Panc1 (cell line): ENCODE data around the gene GCNT4. TPM values are rescaled to one million over a fixed set of nuclear protein-coding genes. Genes with fewer than 3 reads are reported as not detected.

Experiments
- ATAC-seq: fragments of 200-7000 bp; cut with Tn5 transposase; 2 replicates; pipeline ENCODE4 v1.9.1; 2020; ENCODE audit warnings: mild to moderate bottlenecking, moderate library complexity
- BruUV-seq: library from RNA; stranded (reverse); fragments of 400-500 nt; replicated peaks from 2 replicates; lab custom pipeline; 2021; lab: Mats Ljungman, UMichigan
- CTCF ChIA-PET: fragments of 300-600 bp; sonication (Branson Sonifier 250); formaldehyde crosslinking; loops from one replicate; lab custom pipeline; 2022; ENCODE audit warnings: antibody characterized with exemption; lab: Charles Lee
- POLR2A ChIA-PET: fragments of 300-600 bp; sonication (Branson Sonifier 250); formaldehyde crosslinking; loops from one replicate; lab custom pipeline; 2022; ENCODE audit warnings: antibody characterized with exemption; lab: Charles Lee
- DNase-seq: peaks from one replicate; pipeline ENCODE4 v3.0.0-alpha.2; 2010; ENCODE audit warnings: low read depth, low spot score
- H3K27ac ChIP-seq: 2 replicates; pipeline ENCODE4 v1.5.1; 2011; ENCODE audit warnings: mild to moderate bottlenecking, low read length, inconsistent platforms
- H3K27me3 ChIP-seq: fragments of 200-500 bp; sonication (Bioruptor generic); 2 replicates; pipeline ENCODE4 v1.6.0; 2014; ENCODE audit warnings: low read length, inconsistent platforms; ENCODE audit not compliant: control insufficient read depth, insufficient read depth
- H3K36me3 ChIP-seq: fragments of 200-500 bp; sonication (Bioruptor generic); 2 replicates; pipeline ENCODE4 v1.5.1; 2014; ENCODE audit warnings: inconsistent platforms, mild to moderate bottlenecking, low read length, moderate library complexity; ENCODE audit not compliant: control insufficient read depth, insufficient read depth
- H3K4me1 ChIP-seq: 2 replicates; pipeline ENCODE4 v1.5.1; 2011; ENCODE audit warnings: inconsistent platforms, mild to moderate bottlenecking, low read length, moderate library complexity; ENCODE audit not compliant: control insufficient read depth, insufficient read depth
- H3K4me3 ChIP-seq, 2 experiments: 2 replicates each; pipeline ENCODE4 v1.5.1; 2011 to 2012; ENCODE audit warnings: low read depth in 2 of 2, low read length in 2 of 2, mild to moderate bottlenecking in 2 of 2, inconsistent platforms in 1 of 2, moderate library complexity in 1 of 2
- H3K9me3 ChIP-seq: fragments of 200-500 bp; sonication (Bioruptor generic); 2 replicates; pipeline ENCODE4 v1.5.1; 2014; ENCODE audit warnings: low read depth, mild to moderate bottlenecking, inconsistent platforms, low read length, moderate library complexity; ENCODE audit not compliant: control insufficient read depth, insufficient read depth
- POLR2AphosphoS5 ChIP-seq: IDR thresholded peaks from 2 replicates; pipeline ENCODE4 v1.6.1; 2012; ENCODE audit warnings: mild to moderate bottlenecking, low read depth, low read length, moderate library complexity
- REST ChIP-seq, 2 experiments: IDR thresholded peaks; 2 replicates each; pipeline ENCODE4 v1.6.1; 2011 to 2012; ENCODE audit warnings: low read depth in 2 of 2, control low read depth in 1 of 2, low read length in 1 of 2, mild to moderate bottlenecking in 1 of 2, moderate library complexity in 1 of 2; ENCODE audit not compliant: insufficient read depth in 1 of 2
- SIN3A ChIP-seq: IDR thresholded peaks from 2 replicates; pipeline ENCODE4 v1.6.1; 2012; ENCODE audit warnings: low read depth, mild to moderate bottlenecking, low read length, moderate library complexity, borderline replicate concordance; ENCODE audit not compliant: insufficient read depth
- TCF7L2 ChIP-seq: IDR thresholded peaks from 2 replicates; pipeline ENCODE4 v1.6.1; 2011; ENCODE audit warnings: mild to moderate bottlenecking, low read depth, low read length, inconsistent platforms
- in situ Hi-C: cut with HindIII; loops from 2 replicates; pipeline ENCODE4 v1.10.0; 2016; ENCODE audit warnings: low sequenced_read_pairs, low pct_unique_long_range_greater_than_20kb
- intact Hi-C: fragments of 100-400 bp; cut with micrococcal nuclease; formaldehyde crosslinking; loops from one replicate; pipeline ENCODE4 v1.10.0; 2022; ENCODE audit not compliant: unreplicated experiment
- total RNA-seq: library from RNA; stranded (reverse); gene quantifications from one replicate; pipeline ENCODE4 v1.2.1, GENCODE V29; 2021; ENCODE audit not compliant: unreplicated experiment
- TF ChIP-seq, protein P1 (sequence below): fragments of 450-650 bp; IDR thresholded peaks from 2 replicates; pipeline ENCODE4 v1.5.1; 2017; ENCODE audit warnings: mild to moderate bottlenecking

GCNT4 gene
- total RNA-seq, 1 experiment from 2014 or later: 0.33 TPM

- POLR2A ChIA-PET: no interaction called here
- DNase-seq: no peak
Observed at GRCh38 chr5:75089662-75090061, 37.3 kb upstream of the GCNT4 start.

DNA sequence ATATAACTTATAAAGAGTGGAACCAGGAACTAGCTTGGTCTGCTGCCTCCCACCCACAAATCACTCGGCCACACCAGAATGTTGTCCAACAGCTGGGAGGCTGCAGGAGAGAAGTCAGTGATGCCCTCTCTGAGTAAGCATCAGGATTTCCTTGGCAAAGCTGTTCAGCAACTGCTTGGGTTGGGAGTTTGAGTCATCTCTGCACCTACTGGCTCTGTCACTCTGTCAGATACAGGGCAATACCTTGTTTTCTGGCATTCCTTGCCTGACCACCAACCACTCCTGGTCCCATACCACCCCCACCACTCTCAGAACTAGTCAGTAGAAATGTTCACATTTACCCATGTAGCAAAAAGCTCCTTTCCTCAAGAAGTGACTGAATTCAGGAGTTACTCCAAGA lies 36.8 kb upstream of the GCNT4 start:
- H3K4me1 ChIP-seq: no peaks in the 10 kb centered on the region
- DNase-seq (no peak), ATAC-seq (no peak)
- peaks cover 9% of the 10 kb centered on the region; the same call in 1 of the 2 replicates for H3K27me3 ChIP-seq
- ChIA-PET POLR2A (no interaction called here), CTCF (no interaction called here)
- no peaks in the 10 kb centered on the region for H3K36me3 ChIP-seq
- no peak for TF ChIP-seq REST (IDR thresholded peaks at IDR 0.05; ENCODE audit: insufficient read depth in 1 of 2, low read depth in 2 of 2, low read length in 1 of 2)
- TF ChIP-seq TCF7L2: no peak
- no peak for TF ChIP-seq POLR2AphosphoS5
- no peak for TF ChIP-seq SIN3A
- TF ChIP-seq, protein P1, sequence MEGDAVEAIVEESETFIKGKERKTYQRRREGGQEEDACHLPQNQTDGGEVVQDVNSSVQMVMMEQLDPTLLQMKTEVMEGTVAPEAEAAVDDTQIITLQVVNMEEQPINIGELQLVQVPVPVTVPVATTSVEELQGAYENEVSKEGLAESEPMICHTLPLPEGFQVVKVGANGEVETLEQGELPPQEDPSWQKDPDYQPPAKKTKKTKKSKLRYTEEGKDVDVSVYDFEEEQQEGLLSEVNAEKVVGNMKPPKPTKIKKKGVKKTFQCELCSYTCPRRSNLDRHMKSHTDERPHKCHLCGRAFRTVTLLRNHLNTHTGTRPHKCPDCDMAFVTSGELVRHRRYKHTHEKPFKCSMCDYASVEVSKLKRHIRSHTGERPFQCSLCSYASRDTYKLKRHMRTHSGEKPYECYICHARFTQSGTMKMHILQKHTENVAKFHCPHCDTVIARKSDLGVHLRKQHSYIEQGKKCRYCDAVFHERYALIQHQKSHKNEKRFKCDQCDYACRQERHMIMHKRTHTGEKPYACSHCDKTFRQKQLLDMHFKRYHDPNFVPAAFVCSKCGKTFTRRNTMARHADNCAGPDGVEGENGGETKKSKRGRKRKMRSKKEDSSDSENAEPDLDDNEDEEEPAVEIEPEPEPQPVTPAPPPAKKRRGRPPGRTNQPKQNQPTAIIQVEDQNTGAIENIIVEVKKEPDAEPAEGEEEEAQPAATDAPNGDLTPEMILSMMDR: no peak
- no peak overlapping the region for H3K27ac ChIP-seq
- no TSS peak for BruUV-seq
- intact Hi-C loops (no loop called here), in situ Hi-C loops (no loop called here)
- no peak overlapping the region for H3K4me3 ChIP-seq
- no peaks in the 10 kb centered on the region for H3K9me3 ChIP-seq

More at GRCh38 chr5:75089662-75090061, 37.3 kb upstream of the GCNT4 start:
- in situ Hi-C loops: no loop called here
- no TSS peak for BruUV-seq
- TF ChIP-seq, protein P1: no peak
- TF ChIP-seq POLR2AphosphoS5: no peak
- no peak for TF ChIP-seq TCF7L2
- no peak for TF ChIP-seq SIN3A
- no peak for TF ChIP-seq REST (IDR thresholded peaks at IDR 0.05; ENCODE audit: insufficient read depth in 1 of 2, low read depth in 2 of 2, low read length in 1 of 2)
- no peak for ATAC-seq
- no peaks in the 10 kb centered on the region for H3K9me3 ChIP-seq
- no peaks in the 10 kb centered on the region for H3K36me3 ChIP-seq
- intact Hi-C loops: no loop called here
- CTCF ChIA-PET: no interaction called here
- H3K4me1 ChIP-seq: no peaks in the 10 kb centered on the region
- H3K4me3 ChIP-seq: no peak overlapping the region
- no peak overlapping the region for H3K27ac ChIP-seq
- H3K27me3 ChIP-seq: peaks cover 9% of the 10 kb centered on the region; the same call in 1 of the 2 replicates
